HG02571 (cell line): ENCODE measurements around the gene NAA16.
A peak's percentile ranks its signal among the peaks of the same experiment; 100 is the strongest.

Experiments used
- ATAC-seq: cut with Tn5 transposase; IDR thresholded peaks from one replicate; pipeline ENCODE4 v1.9.1; 2021; ENCODE audit warnings: mild to moderate bottlenecking, moderate library complexity; ENCODE audit not compliant: unreplicated experiment

Gene NAA16

GRCh38 chr13:41302743-41303142, 8.3 kb upstream of the NAA16 start:
- ATAC-seq, result no peak

GRCh38 chr13:41304551-41304950, 6.5 kb upstream of the NAA16 start:
- no peak for ATAC-seq

- no peak for ATAC-seq
Observed at GRCh38 chr13:41306271-41307145, 4.6 kb upstream of the NAA16 start.

DNA sequence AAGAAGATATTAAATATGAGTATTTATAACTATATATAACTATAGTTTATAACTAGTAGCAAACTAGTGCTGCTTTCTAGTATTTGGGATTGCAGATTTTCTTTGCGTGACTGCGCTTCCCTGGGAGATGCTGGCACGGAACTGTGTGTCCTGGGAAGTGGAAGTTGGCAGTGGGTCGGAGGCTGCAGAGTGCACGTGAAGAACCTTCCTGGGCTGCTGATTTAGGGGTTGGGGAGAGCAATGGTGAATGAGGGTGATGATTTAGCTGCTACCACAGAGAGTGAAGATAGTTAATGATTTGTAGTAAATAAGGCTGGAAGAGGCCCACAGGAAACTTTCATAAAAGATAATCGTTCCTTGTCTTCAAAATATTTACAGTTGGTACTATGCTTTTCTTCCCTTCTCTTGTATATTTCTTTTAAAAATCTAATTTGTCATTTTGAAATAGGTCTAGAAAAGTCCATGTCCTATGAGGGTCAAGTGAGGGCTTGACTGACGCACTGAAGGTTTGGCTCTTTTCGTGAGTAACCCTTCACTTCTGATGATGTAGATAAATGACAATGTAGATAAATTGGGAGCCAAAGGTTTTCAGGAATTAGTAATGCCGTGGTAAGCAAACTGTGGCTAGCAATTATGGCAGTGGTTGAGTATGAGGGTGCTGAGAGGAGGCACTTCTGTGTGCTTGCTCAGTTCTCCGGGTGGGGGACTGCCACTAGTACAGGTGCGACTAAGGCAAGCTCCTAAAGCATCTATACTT, 3.0 kb upstream of the NAA16 start:
- ATAC-seq, result no peak

- peak; percentile 47 for ATAC-seq
Observed at GRCh38 chr13:41311406-41312175, 524 bp downstream of the NAA16 start.

- no peak for ATAC-seq
Observed at GRCh38 chr13:41312176-41312500, 1.1 kb downstream of the NAA16 start.

GRCh38 chr13:41313117-41313516, 2.0 kb downstream of the NAA16 start:
- ATAC-seq, result no peak

DNA sequence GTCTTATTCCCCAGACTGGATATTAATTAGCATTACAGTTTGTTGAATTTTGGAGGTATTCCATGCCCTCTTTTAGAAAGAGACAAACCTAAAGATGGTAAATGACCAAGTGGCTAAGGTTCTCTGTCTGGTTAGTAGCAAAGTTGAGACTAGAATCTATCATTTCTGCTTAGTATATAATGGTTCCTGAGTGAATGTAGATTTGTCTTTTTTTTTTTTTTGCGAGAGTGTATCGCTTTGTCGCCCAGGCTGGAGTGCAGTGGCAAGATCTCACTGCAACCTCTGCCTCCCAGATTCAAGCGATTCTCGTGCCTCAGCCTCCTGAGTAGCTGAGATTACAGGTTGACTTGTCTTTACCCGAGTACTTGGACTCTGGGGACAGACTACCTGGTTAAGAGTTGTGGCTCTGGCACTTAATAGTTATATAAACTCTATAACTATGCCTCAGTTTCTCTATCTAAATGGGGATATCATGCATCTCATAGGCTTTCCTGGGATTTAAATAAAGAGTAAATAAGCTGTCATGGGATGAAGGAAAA, 2.7 kb downstream of the NAA16 start:
- no peak for ATAC-seq

GRCh38 chr13:41315443-41316047, 4.5 kb downstream of the NAA16 start:
- ATAC-seq, result no peak

- ATAC-seq, result no peak
Observed at GRCh38 chr13:41317243-41317642, 6.2 kb downstream of the NAA16 start.

- ATAC-seq, result no peak
Observed at GRCh38 chr13:41325752-41326151, 14.7 kb downstream of the NAA16 start.

- ATAC-seq, result no peak
Observed at GRCh38 chr13:41326661-41327060, 15.6 kb downstream of the NAA16 start.

DNA sequence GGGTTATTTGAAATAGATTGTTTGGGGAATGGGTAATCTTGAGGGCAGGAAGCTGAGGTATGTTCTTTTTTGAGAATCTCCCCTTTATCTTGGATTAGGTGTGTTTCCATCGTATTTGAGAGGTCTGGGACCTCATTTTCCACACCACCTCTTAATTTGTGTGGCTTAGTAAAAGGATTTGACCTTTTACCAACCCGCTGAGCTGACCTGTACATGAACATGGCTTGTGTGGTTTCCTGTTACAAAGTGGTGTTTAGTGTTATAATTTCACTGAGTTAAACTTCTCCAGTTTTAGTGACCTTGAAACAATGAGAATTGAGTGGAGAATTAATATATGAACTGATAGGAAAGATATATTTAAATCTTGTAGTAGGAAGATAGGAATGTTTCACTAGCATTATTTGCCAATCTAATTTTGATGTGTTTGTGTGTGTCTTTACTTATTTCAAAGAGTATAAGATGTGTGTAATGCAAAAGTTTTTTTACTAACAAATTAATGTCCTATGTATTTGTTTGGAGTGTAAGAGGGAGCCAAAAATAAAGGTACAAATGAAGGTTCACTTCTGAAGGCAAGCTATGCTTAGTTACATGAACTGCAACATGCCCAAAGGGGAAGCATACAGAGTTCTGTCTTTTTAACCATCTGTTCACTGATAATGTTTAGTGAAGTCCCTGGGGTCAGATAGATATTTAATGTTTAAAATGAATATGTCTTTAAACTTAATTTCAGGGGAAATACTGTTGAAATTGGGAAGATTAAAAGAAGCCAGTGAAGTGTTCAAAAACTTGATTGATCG, 17.1 kb downstream of the NAA16 start:
- no peak for ATAC-seq

DNA sequence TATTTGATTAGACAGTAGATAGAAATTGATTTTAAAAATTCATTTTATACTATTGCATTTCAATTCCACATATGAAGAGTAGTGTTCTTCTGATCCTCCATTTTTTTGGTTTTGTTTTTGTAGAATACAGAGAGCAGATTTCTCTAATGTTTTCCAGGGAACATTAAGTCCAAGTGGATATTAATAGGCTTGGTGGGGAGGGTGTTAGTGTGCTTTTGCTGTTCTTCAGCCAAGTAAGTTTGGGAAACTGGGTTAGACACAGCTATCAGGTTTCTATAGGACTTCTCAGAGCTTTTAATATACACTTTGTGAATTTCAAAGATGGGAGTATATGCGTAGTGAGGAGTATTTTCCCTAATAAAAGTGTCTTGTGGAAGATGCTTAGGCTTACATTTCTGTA, 21.8 kb downstream of the NAA16 start:
- ATAC-seq, result no peak

DNA sequence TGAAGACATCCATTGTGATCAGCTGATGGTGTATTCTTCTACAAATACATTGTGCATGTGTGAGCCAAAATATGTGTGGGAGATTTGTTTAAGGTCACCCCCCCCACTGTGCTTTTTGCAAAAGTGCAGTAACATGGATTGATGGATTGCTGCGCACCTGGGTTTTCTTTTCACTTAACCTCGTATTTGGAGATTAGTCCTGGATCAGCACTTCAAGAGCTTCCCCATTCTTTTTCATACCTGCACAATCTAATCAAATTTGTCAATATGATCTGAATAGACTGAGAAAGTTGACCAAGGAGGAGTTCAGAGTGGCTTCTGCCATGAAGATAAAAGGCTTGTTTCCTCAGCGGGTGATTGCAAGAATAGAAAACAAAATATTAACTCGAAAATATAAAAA, 23.7 kb downstream of the NAA16 start:
- ATAC-seq, result no peak

- no peak for ATAC-seq
Observed at GRCh38 chr13:41344358-41344757, 33.3 kb downstream of the NAA16 start.

- no peak for ATAC-seq
Observed at GRCh38 chr13:41345165-41345913, 34.3 kb downstream of the NAA16 start.

- no peak for ATAC-seq
Observed at GRCh38 chr13:41345914-41346589, 35.0 kb downstream of the NAA16 start.
